Common myeloid progenitor, CD34-positive (primary cell): ENCODE results near the gene KCNJ16.
A peak's percentile ranks its signal among the peaks of the same experiment; 100 is the strongest.

Experiments
- CTCF ChIA-PET: fragments of 350-600 bp; sonication (Branson Sonifier 250); formaldehyde crosslinking; loops from one replicate; lab custom pipeline; 2021; ENCODE audit warnings: antibody characterized with exemption; lab: Charles Lee
- POLR2A ChIA-PET: fragments of 350-600 bp; sonication (Branson Sonifier 250); formaldehyde crosslinking; loops from one replicate; lab custom pipeline; 2021; ENCODE audit warnings: antibody characterized with exemption; lab: Charles Lee
- DNase-seq, 3 donors: peaks; one replicate each; pipeline versions ENCODE4 v3.0.0 to v3.0.0-alpha.2; 2013
- H3K27ac ChIP-seq, 2 experiments: 1 replicate in 1 of 2; 2 replicates in 1 of 2; pipeline ENCODE4 v1.7.0; 2013; ENCODE audit warnings: inconsistent platforms in 2 of 2, low read length in 2 of 2, mild to moderate bottlenecking in 2 of 2, low read depth in 1 of 2, moderate library complexity in 1 of 2; ENCODE audit not compliant: severe bottlenecking in 2 of 2, insufficient read depth in 1 of 2, poor library complexity in 1 of 2
- H3K27me3 ChIP-seq, 5 experiments: replicated peaks in 2 of 5; 1 replicate in 3 of 5; 2 replicates in 2 of 5; pipeline versions ENCODE4 v1.6.1 to v1.7.0; 2013; ENCODE audit warnings: low read length in 4 of 5, mild to moderate bottlenecking in 2 of 5, moderate library complexity in 2 of 5, inconsistent platforms in 1 of 5; ENCODE audit not compliant: insufficient read depth in 5 of 5, control insufficient read depth in 4 of 5
- H3K36me3 ChIP-seq, 4 experiments: 1 replicate in 2 of 4; 2 replicates in 2 of 4; pipeline versions ENCODE4 v1.6.1 to v1.7.0; 2013; ENCODE audit warnings: low read length in 3 of 4, control low read depth in 1 of 4, mild to moderate bottlenecking in 1 of 4; ENCODE audit not compliant: control insufficient read depth in 4 of 4, insufficient read depth in 4 of 4
- H3K4me1 ChIP-seq, 4 experiments: 1 replicate in 3 of 4; 2 replicates in 1 of 4; pipeline versions ENCODE4 v1.6.1 to v1.7.1; 2013; ENCODE audit warnings: low read length in 3 of 4, mild to moderate bottlenecking in 3 of 4, control low read depth in 1 of 4, inconsistent platforms in 1 of 4, moderate library complexity in 1 of 4; ENCODE audit not compliant: control insufficient read depth in 4 of 4, insufficient read depth in 4 of 4; ENCODE audit errors: control extremely low read depth in 1 of 4
- H3K4me3 ChIP-seq, 7 experiments: 1 replicate in 4 of 7; 2 replicates in 3 of 7; pipeline versions ENCODE4 v1.5.1 to v1.7.0; 2013; ENCODE audit warnings: mild to moderate bottlenecking in 7 of 7, low read length in 6 of 7, moderate library complexity in 6 of 7, inconsistent platforms in 2 of 7, low read depth in 2 of 7, control low read depth in 1 of 7; ENCODE audit not compliant: insufficient read depth in 4 of 7, control insufficient read depth in 1 of 7; ENCODE audit errors: extremely low read depth in 1 of 7
- H3K9me3 ChIP-seq, 5 experiments: 1 replicate in 4 of 5; 2 replicates in 1 of 5; pipeline versions ENCODE4 v1.6.1 to v1.7.1; 2013; ENCODE audit warnings: low read length in 4 of 5, mild to moderate bottlenecking in 2 of 5, inconsistent platforms in 1 of 5, low read depth in 1 of 5, moderate library complexity in 1 of 5; ENCODE audit not compliant: control insufficient read depth in 4 of 5, insufficient read depth in 2 of 5; ENCODE audit errors: control extremely low read depth in 1 of 5
- WGBS: methylation state at CpG from one replicate; pipeline ENCODE4 v1.1.5; 2013; ENCODE audit not compliant: insufficient coverage; 5-methylcytosine and 5-hydroxymethylcytosine counted together

The KCNJ16 gene

DNA sequence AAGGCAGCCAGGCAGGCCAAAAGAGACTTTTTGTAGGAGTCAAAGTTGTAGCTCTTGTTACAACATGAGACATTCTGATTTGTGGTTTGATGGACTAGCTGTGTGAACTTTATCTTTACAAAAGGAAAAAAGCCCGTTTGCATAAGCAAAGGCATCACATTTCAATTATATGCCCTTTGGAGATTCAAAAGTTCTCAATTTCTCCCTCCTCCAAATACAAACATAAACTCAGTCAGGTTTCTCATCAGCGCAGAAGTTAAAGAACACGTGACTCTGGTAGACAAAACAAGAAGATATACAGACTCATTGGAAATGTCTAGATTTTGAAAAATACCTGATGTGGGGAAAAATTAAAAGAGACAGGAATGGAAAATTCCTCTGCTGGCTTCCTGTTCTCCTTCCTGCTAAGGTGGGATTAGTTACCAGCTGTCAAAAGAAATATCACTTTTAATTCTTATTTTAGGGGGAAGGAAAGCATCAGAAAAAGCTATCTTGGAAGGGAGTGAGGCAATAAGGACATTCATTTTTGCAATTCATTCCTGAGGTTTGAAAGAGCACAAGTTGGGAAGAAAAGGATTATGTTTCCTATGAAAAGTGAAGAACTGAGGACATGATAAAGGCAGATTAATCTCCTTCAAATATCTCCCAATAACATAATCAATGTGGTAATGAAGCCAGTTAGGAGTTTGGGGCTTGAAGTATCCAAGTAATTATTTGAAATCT, 4.6 kb upstream of the KCNJ16 start:
- Histone ChIP-seq H3K4me3 (no peak overlapping the region), H3K36me3 (no peaks in the 10 kb centered on the region), H3K27ac (no peak overlapping the region), H3K9me3 (no peaks in the 10 kb centered on the region), H3K27me3 (no peaks in the 10 kb centered on the region), H3K4me1 (peaks cover 0 to 15% (median 0%) of the 10 kb centered on the region in 4 experiments)
- 67% methylated on average over 1 of the region's 3 CpGs for WGBS
- CTCF ChIA-PET, result interaction anchor here (0.7 kb wide), 1 partner anchor 82 kb away, joined by 3 read pairs; no protein-coding TSS in a partner anchor
- POLR2A ChIA-PET, result interaction anchor here (0.6 kb wide), 1 partner anchor 45 kb away, joined by 5 read pairs; no protein-coding TSS in a partner anchor
- no peak for DNase-seq

DNA sequence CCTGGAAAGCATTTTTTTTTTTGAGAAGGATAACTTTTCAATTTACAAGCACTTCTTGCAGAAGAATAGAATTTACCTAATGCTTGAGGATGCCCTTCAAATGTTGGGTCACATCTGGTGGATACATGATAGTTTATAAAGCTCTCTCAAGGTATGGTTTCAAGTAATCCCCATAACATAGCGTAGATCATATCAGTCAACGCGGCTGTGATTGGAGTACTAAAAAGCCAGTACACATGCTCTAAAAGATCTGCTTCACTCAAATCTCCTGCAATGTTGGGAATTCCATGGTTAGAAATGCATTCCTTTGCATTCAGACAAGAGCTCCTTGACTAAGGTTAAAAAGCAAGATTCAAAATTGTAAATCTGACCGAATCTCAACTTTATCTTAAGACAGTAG, 3.9 kb upstream of the KCNJ16 start:
- CTCF ChIA-PET, result interaction anchor here (0.7 to 1.2 kb wide), 2 partner anchors 10 to 82 kb away, joined by 3 read pairs; no protein-coding TSS in a partner anchor
- H3K27me3 ChIP-seq, result no peaks in the 10 kb centered on the region
- DNase-seq, result no peak
- H3K27ac ChIP-seq, result no peak overlapping the region
- WGBS, result 100% methylated on average over 3 of the region's 4 CpGs
- POLR2A ChIA-PET, result no interaction called here
- peaks cover 0 to 12% (median 0%) of the 10 kb centered on the region in 4 experiments for H3K4me1 ChIP-seq
- H3K36me3 ChIP-seq, result no peaks in the 10 kb centered on the region
- no peak overlapping the region for H3K4me3 ChIP-seq
- no peaks in the 10 kb centered on the region for H3K9me3 ChIP-seq

DNA sequence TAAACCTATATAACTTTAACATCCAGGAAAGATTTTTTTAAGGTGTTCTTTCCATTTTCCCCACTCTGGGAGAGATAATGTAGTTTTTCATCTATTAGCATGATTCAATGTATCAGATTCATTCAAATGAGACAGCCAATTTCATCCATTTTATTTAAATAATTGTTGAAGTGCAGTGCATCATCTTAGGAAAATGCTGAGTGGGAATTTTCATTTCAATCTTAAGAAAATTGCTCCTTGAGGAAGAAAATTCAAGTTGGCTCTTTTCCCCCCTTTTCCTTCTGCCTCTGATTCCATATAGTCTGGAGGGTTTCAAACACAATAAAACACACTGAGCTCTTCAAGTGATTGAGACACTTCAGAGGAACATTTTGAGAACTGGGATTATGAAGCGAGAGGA, 3.4 kb upstream of the KCNJ16 start:
- H3K36me3 ChIP-seq, result no peaks in the 10 kb centered on the region
- WGBS, result 100% methylated on average over 1 of the region's 1 CpG
- H3K27ac ChIP-seq, result no peak overlapping the region
- H3K4me3 ChIP-seq, result no peak overlapping the region
- ChIA-PET CTCF (interaction anchor here (1.2 kb wide), 1 partner anchor 9 kb away, joined by 3 read pairs; no protein-coding TSS in a partner anchor), POLR2A (no interaction called here)
- DNase-seq, result no peak
- H3K4me1 ChIP-seq, result peaks cover 0 to 12% (median 0%) of the 10 kb centered on the region in 4 experiments
- no peaks in the 10 kb centered on the region for H3K27me3 ChIP-seq
- H3K9me3 ChIP-seq, result no peaks in the 10 kb centered on the region

DNA sequence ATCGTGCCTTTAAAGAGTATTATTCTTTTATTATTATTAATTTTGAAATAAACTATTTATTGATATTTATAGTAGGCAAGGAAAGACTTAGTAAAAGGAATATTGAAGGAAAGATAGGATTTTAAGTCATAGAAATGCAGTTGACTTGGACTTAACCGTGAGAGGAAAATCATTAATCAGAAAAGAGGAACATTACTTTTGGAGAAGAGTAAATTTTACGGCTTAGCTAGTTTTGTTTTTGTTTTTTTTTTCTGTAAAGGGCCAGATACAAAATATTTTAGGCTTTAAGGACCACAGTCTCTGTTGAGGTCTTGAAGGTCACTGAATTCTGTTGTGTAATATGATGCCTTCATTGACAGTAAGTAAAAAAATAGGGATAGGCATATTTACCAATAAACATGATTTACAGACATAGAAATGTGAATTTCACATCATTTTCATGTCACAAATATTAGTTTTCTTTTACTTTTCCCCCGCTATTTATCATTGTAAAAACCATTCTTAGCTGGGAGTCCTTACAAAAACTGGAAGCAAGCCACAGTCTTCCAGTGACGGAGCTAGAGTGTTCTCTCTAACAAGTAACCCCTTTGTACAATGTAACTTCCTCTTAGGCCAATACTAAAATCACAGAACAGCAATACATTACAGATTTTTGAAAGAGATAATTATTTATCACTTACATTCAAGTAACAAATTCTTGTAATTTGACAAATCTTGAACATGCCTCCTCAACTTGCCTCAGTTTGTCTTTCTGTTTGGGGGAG, 2.3 kb upstream of the KCNJ16 start:
- Histone ChIP-seq H3K36me3 (no peaks in the 10 kb centered on the region), H3K4me3 (peak overlapping the region in 1 of 7 experiments; percentile 20), H3K4me1 (peaks cover 0 to 12% (median 0%) of the 10 kb centered on the region in 4 experiments), H3K27me3 (no peaks in the 10 kb centered on the region), H3K9me3 (no peaks in the 10 kb centered on the region), H3K27ac (no peak overlapping the region)
- WGBS, result 20% methylated on average over 2 of the region's 5 CpGs
- ChIA-PET CTCF (interaction anchor here (1.2 to 1.8 kb wide), 2 partner anchors 8 to 18 kb away, joined by 3 read pairs; no protein-coding TSS in a partner anchor), POLR2A (interaction anchor here (0.6 kb wide), 1 partner anchor 9 kb away, joined by 5 read pairs; no protein-coding TSS in a partner anchor)
- peak in 2 of 3 donors; percentile 38 to 51 for DNase-seq

DNA sequence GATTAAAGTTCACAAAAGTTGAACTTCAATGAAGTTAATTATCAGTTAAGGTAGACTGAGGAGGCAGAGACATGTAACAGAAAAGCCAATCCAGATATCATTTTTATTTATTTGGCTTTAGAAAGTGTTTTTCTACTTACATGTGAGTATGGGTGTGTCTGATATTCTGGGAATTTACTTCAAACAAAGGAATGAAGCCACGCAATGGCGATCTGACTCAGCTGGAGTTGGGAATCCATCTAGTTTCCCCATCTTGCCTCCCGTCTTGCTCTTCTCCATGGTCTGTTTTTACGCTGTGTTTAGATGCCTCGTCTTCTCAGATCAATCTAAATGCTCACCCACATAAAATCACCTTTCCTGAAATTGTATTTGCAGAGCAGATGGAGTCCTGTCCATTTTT, 1.7 kb upstream of the KCNJ16 start:
- ChIA-PET POLR2A (no interaction called here), CTCF (interaction anchor here (1.8 kb wide), 1 partner anchor 18 kb away, joined by 3 read pairs; no protein-coding TSS in a partner anchor)
- 100% methylated on average over 3 of the region's 5 CpGs for WGBS
- H3K27ac ChIP-seq, result no peak overlapping the region
- H3K36me3 ChIP-seq, result no peaks in the 10 kb centered on the region
- DNase-seq, result no peak
- no peaks in the 10 kb centered on the region for H3K9me3 ChIP-seq
- H3K4me3 ChIP-seq, result no peak overlapping the region
- no peaks in the 10 kb centered on the region for H3K27me3 ChIP-seq
- peaks cover 0 to 12% (median 0%) of the 10 kb centered on the region in 4 experiments for H3K4me1 ChIP-seq

DNA sequence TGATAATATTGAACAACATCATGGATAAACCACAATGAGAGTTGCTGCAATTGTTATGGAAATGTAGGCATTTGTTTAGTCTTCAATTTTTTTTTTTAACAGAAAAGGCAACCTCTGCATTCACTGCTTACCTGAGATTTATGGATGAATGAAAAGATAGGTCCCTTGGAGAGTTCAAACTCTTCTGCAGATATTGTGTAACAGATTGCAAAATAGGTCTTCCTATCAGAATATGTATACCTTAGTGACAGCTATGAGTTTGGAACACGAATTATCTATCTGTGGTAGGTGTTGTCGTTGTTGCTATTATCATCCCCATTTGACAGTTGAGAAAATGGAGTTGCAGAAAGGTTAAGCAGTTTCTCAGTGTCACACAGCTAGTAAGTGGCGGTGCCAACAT, 1.2 kb upstream of the KCNJ16 start:
- no peak overlapping the region for H3K4me3 ChIP-seq
- DNase-seq, result no peak
- WGBS, result 94% methylated on average over 3 of the region's 3 CpGs
- ChIA-PET CTCF (interaction anchor here (1.8 kb wide), 1 partner anchor 17 kb away, joined by 3 read pairs; no protein-coding TSS in a partner anchor), POLR2A (interaction anchor here (0.7 kb wide), 1 partner anchor 1012 kb away, joined by 3 read pairs; no protein-coding TSS in a partner anchor)
- no peak overlapping the region for H3K27ac ChIP-seq
- H3K27me3 ChIP-seq, result no peaks in the 10 kb centered on the region
- no peaks in the 10 kb centered on the region for H3K36me3 ChIP-seq
- H3K9me3 ChIP-seq, result no peaks in the 10 kb centered on the region
- peaks cover 0 to 12% (median 0%) of the 10 kb centered on the region in 4 experiments for H3K4me1 ChIP-seq
